GM18870 (cell line): Measurements from ENCODE around the gene SLX9.

Source experiments
- ATAC-seq: cut with Tn5 transposase; IDR thresholded peaks from one replicate; pipeline ENCODE4 v1.9.1; 2021; ENCODE audit warnings: moderate library complexity; ENCODE audit not compliant: unreplicated experiment

Gene SLX9

GRCh38 chr21:44999428-44999971, 59.7 kb downstream of the SLX9 start:
- no peak for ATAC-seq

GRCh38 chr21:44999972-45000636, 60.3 kb downstream of the SLX9 start:
- no peak for ATAC-seq

GRCh38 chr21:45000637-45001133, 60.9 kb downstream of the SLX9 start:
- ATAC-seq, result no peak

GRCh38 chr21:45001134-45002095, 61.6 kb downstream of the SLX9 start:
- ATAC-seq, result no peak

GRCh38 chr21:45002381-45003204, 62.8 kb downstream of the SLX9 start:
- ATAC-seq, result no peak

GRCh38 chr21:45003331-45004058, 63.7 kb downstream of the SLX9 start:
- ATAC-seq, result no peak

GRCh38 chr21:45004059-45004422, 64.2 kb downstream of the SLX9 start:
- ATAC-seq, result no peak

DNA sequence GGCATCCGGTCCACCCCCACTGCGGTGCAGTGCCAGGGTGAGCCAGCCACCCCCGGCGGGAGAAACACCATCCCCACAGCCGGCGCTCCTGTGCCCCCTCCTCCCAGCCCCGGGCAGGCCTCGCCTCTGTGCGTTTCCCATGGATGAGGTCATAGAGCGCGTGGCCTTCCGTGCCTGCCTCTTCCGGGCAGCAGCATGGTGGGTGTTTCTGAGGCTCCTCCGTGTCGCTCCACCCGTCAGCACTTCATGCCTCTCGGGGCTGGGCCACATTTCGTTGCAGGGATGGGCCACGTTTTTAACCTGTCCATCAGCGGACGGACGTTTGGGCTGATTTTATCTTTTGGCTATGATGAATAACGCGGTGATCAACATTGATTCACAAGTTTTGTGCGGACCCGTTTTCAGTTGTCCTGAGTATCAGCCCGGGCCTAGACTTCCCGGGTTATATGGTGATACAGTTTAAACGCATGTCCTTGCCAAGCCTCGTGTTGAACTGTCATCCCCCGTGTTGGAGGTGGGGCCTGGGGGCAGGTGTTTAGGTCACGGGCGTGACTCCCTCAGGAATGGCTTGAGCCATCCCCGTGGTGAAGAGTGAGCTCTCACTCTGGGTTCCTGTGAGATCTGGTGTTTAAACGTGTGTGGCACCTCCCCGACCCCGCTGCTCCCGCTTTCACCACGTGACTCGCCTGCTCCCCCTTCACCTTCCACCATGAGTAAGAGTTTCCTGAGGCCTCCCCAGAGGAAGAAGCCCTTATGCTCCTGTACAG, 64.8 kb downstream of the SLX9 start:
- no peak for ATAC-seq

DNA sequence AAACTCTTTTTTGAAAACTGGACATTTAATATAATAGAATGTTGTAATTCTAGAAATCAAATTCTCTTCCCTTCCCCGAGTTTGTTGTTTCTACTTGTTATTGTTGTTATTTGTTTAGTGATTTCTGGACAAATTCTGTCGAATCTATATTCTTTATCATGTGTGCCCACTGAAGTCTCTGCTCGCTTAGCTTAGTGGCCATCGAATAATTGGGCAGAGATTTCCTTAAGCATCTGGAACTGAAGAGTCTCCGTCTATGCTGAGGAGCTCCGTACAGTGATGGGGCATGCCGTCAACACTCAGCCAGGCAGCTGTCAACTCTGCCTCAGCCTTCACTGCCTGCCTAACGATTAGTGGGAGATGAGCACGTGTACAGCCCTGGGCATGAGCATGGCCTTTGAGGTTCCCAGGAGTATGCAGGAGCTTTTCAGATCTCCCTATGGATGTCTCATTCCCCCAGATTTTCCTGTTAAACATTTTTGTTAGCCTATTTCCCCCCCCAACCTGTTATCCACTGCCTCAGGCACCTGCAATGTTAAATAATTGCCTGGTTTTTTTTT, 66.8 kb downstream of the SLX9 start:
- ATAC-seq, result no peak

GRCh38 chr21:45009616-45010015, 69.8 kb downstream of the SLX9 start:
- ATAC-seq, result no peak

GRCh38 chr21:45010096-45010495, 70.3 kb downstream of the SLX9 start:
- no peak for ATAC-seq

DNA sequence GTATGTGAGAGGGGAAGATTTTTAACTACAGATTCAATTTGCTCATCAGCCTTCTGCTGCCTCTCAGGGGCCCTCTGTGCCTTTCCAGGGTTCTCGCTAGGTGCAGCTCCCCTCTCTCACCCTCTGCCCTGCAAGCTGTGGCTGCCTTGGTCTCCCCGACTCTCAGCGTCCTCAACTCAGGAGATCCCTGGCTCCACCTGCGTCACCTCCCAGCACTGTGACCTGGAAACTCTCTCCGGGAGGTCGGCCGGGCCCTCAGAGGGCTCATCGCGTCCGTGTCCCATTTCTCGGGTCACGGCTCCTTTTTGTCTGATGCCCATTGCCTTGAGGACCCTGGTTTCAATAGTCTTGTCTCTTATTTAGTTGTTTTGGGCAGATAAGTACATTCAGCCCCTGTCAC, 71.0 kb downstream of the SLX9 start:
- ATAC-seq, result no peak

GRCh38 chr21:45011426-45011825, 71.6 kb downstream of the SLX9 start:
- ATAC-seq, result no peak

- ATAC-seq, result no peak
Observed at GRCh38 chr21:45011911-45012661, 72.3 kb downstream of the SLX9 start.

- no peak for ATAC-seq
Observed at GRCh38 chr21:45012662-45013259, 72.9 kb downstream of the SLX9 start.

DNA sequence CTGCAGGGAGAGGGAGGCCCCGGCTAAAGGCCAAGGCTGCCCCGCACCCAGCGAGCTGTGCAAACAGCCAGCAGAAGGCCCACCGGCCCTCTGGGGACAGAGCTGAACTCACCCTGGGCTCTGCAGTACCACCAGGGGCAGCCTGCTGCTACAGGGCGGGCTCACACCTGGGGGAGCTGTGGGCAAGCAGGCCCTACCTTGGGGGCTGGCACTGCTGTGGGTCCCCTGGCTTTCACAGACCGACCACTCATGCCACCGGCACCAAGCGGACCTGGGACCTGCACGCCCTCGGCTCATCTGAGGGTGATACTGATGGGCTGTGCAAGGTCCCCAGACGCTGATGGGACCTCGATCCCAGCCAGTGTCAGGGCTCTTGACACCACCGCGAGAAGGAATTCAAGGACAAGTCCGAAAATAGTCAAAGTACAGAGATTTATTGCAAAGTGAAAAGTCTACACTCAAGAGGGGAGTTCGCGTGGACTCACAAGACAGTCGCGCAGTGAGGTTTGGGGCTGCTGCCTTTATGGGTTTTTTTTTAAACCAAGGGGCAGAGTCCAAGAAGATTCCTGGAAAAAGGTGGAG, 73.5 kb downstream of the SLX9 start:
- no peak for ATAC-seq

DNA sequence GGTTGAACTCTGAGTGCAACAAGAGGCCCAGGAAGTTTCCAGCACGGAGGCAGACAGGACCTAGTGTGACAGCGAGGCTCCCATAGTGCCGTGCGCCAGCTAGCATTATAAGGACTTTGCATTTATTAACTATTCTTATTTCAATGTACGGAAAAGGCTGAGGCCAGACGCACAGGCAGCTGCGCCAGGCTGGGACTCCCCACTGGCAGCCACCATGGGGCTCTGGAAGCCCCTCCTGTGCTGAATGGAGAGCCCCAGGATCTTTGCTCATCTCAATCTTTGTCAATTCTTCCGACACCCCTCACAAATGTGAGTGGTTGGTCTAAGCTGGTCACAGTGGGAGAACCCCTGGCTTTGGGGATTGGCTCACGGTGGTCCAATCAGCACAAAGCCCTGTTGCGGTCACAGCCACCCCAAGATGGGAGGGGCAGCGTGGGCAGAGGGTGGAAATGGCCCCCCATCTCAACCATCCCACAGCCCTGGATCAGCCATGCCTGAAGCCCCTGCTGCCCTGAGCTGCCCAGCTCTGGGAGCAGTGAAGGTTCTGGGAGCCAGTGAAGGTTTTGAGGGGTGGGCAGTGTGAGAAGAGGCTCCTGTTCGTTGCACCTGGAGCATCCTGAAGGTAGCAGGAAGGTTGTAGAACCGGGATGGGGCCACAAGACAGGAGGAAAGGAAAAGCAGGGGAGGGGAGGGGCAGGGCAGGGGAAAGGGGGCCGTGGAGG, 75.1 kb downstream of the SLX9 start:
- ATAC-seq, result no peak
